HCT116 (cell line): ENCODE measurements around the gene MEAK7. TPM values are rescaled to one million over a fixed set of nuclear protein-coding genes. Genes with fewer than 3 reads are reported as not detected.

Experiments used
- ATAC-seq: fragments of 200-7000 bp; cut with Tn5 transposase; 2 replicates; pipeline ENCODE4 v1.9.1; 2020; ENCODE audit warnings: mild to moderate bottlenecking, moderate library complexity
- BruUV-seq: library from RNA; stranded (reverse); fragments of 400-500 nt; replicated peaks from 2 replicates; lab custom pipeline; 2021; lab: Mats Ljungman, UMichigan
- CTCF ChIA-PET: fragments of 300-600 bp; sonication (Branson Sonifier 250); formaldehyde crosslinking; loops from one replicate; lab custom pipeline; 2021; ENCODE audit warnings: antibody characterized with exemption; lab: Charles Lee
- POLR2A ChIA-PET: fragments of 300-600, 350-600 bp; sonication (Branson Sonifier 250); formaldehyde crosslinking; loops from one replicate; lab custom pipeline; 2021; ENCODE audit warnings: antibody characterized with exemption; lab: Charles Lee
- RAD21 ChIA-PET, 2 experiments: fragments of 300-600 bp; sonication (Branson Sonifier 250); formaldehyde crosslinking; loops; one replicate each; lab custom pipeline; 2023; ENCODE audit warnings: low total read pairs in 2 of 2; ENCODE audit not compliant: uncharacterized antibody in 2 of 2, unreplicated experiment in 2 of 2, low non-redundant PET in 1 of 2; lab: Charles Lee
- DNase-seq: peaks from one replicate; pipeline ENCODE4 v3.0.0-alpha.2; 2010; ENCODE audit warnings: low read depth, low spot score
- H2AFZ ChIP-seq: fragments of 200-600 bp; shearing (Covaris generic), sonication (generic); 2 replicates; pipeline ENCODE4 v1.6.1; 2017; ENCODE audit warnings: low read depth, mixed run types, mixed read lengths, antibody characterized with exemption, low read length; ENCODE audit not compliant: poor library complexity, severe bottlenecking
- H3K27ac ChIP-seq: 2 replicates; pipeline ENCODE4 v1.5.1; 2012; ENCODE audit warnings: low read depth, low read length
- H3K27me3 ChIP-seq: fragments of 200-600 bp; sonication (generic); 2 replicates; pipeline ENCODE4 v1.6.1; 2016; ENCODE audit warnings: mixed run types, low read length, mixed read lengths; ENCODE audit not compliant: insufficient read depth
- H3K36me3 ChIP-seq, 2 experiments: fragments of 200-500 bp in 1 of 2; fragments of 200-600 bp in 1 of 2; sonication (Bioruptor generic) in 1 of 2; sonication (generic) in 1 of 2; 2 replicates each; pipeline versions ENCODE4 v1.5.1 to v1.6.1; 2014 to 2016; ENCODE audit warnings: low read length in 2 of 2, inconsistent platforms in 1 of 2, mixed read lengths in 1 of 2, mixed run types in 1 of 2; ENCODE audit not compliant: insufficient read depth in 2 of 2, control insufficient read depth in 1 of 2
- H3K4me1 ChIP-seq, 2 experiments: fragments of 200-600 bp in 1 of 2; sonication (generic) in 1 of 2; 2 replicates each; pipeline versions ENCODE4 v1.5.1 to v1.6.1; 2012 to 2017; ENCODE audit warnings: low read length in 2 of 2, inconsistent platforms in 1 of 2, mild to moderate bottlenecking in 1 of 2, mixed read lengths in 1 of 2, mixed run types in 1 of 2, moderate library complexity in 1 of 2; ENCODE audit not compliant: insufficient read depth in 2 of 2, control insufficient read depth in 1 of 2
- H3K4me2 ChIP-seq: fragments of 200-600 bp; sonication (generic); 2 replicates; pipeline ENCODE4 v1.6.1; 2017; ENCODE audit warnings: mixed run types, low read length, mixed read lengths
- H3K4me3 ChIP-seq, 2 experiments: fragments of 200-600 bp in 1 of 2; sonication (generic) in 1 of 2; replicated peaks in 1 of 2; 2 replicates each; pipeline ENCODE4 v1.5.1; 2011 to 2016; ENCODE audit warnings: low read length in 2 of 2, control low read depth in 1 of 2, low read depth in 1 of 2, mild to moderate bottlenecking in 1 of 2, mixed read lengths in 1 of 2, mixed run types in 1 of 2
- H3K79me2 ChIP-seq: fragments of 200-600 bp; sonication (generic); 2 replicates; pipeline ENCODE4 v1.6.1; 2017; ENCODE audit warnings: mild to moderate bottlenecking, mixed run types, low read length, moderate library complexity, mixed read lengths; ENCODE audit not compliant: insufficient read depth
- H3K9ac ChIP-seq: fragments of 200-600 bp; sonication (generic); 2 replicates; pipeline ENCODE4 v1.6.1; 2016; ENCODE audit warnings: low read length, mixed read lengths
- H3K9me2 ChIP-seq: fragments of 200-600 bp; sonication (generic), shearing (Covaris generic); 2 replicates; pipeline ENCODE4 v1.6.1; 2017; ENCODE audit warnings: mixed run types, mild to moderate bottlenecking, moderate library complexity; ENCODE audit not compliant: insufficient read depth
- H3K9me3 ChIP-seq, 2 experiments: fragments of 200-500 bp in 1 of 2; fragments of 200-600 bp in 1 of 2; sonication (Bioruptor generic) in 1 of 2; sonication (generic) in 1 of 2; 2 replicates each; pipeline ENCODE4 v1.6.1; 2014 to 2017; ENCODE audit warnings: low read length in 2 of 2, mixed read lengths in 2 of 2, inconsistent platforms in 1 of 2, low read depth in 1 of 2, mild to moderate bottlenecking in 1 of 2, mixed run types in 1 of 2, moderate library complexity in 1 of 2; ENCODE audit not compliant: control insufficient read depth in 1 of 2, insufficient read depth in 1 of 2
- H4K20me1 ChIP-seq: fragments of 200-600 bp; sonication (generic), shearing (Covaris generic); 2 replicates; pipeline ENCODE4 v1.6.1; 2017; ENCODE audit warnings: mixed run types, mild to moderate bottlenecking, moderate library complexity; ENCODE audit not compliant: insufficient read depth
- EGR1 ChIP-seq: IDR thresholded peaks from 2 replicates; pipeline ENCODE4 v1.6.1; 2012; ENCODE audit warnings: low read depth
- POLR2AphosphoS5 ChIP-seq: IDR thresholded peaks from 2 replicates; pipeline ENCODE4 v1.6.1; 2011; ENCODE audit warnings: mild to moderate bottlenecking, low read depth, low read length, moderate library complexity
- TCF7L2 ChIP-seq: IDR thresholded peaks from 2 replicates; pipeline ENCODE4 v1.7.0; 2011; ENCODE audit warnings: borderline replicate concordance, inconsistent platforms; ENCODE audit not compliant: insufficient read depth, insufficient read length; ENCODE audit errors: extremely low read depth
- ZFX ChIP-seq: fragments of 450-650 bp; IDR thresholded peaks from 2 replicates; pipeline ENCODE4 v1.6.1; 2017
- ZNF274 ChIP-seq: fragments of 200-500 bp; sonication (Bioruptor generic); IDR thresholded peaks from 2 replicates; pipeline ENCODE4 v1.6.1; 2014; ENCODE audit warnings: mild to moderate bottlenecking, low read depth, low read length, inconsistent platforms
- intact Hi-C: fragments of 100-400 bp; cut with micrococcal nuclease; formaldehyde crosslinking; loops from 2 replicates; pipeline ENCODE4 v1.10.0; 2022
- total RNA-seq: library from RNA; stranded (reverse); gene quantifications from one replicate; pipeline ENCODE4 v1.2.1, GENCODE V29; 2021; ENCODE audit not compliant: unreplicated experiment
- TF ChIP-seq, protein P1 (sequence below): IDR thresholded peaks from 2 replicates; pipeline ENCODE4 v1.6.1; 2012; ENCODE audit warnings: low read depth

The MEAK7 gene
- total RNA-seq, 1 experiment from 2014 or later: 32.2 TPM

DNA sequence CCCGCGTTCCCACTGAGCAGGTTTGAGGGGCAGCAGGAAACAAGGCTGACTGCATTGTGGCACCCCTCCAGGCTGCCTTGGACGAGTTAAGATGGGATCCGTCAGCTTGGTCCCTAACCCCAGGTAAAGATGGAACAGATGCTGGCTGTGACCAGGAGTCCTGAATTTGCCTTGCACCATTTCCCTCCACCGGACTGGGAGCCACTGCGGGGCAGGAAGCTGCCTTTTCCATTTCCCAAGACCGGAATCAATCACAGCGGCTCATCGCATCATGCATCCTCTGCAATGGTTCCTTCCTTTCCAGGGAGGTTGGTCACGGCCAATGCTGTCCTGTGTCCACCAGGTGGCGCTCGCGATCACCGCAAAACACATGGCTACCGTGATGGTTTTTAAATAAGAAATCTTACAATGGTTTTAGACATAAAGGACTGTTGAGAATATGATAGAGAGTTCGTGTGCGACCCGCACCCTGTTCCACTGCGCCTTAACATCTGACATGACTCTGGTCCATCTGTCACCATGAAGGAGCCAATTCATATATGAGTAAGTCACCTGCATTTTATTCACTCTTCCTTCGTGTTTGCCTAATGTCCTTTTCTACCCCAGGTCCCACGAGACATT lies 6.8 kb upstream of the MEAK7 start (continued):
- TF ChIP-seq EGR1: no peak
- TF ChIP-seq ZFX: no peak
- no peak for TF ChIP-seq TCF7L2
- no peak for TF ChIP-seq ZNF274

DNA sequence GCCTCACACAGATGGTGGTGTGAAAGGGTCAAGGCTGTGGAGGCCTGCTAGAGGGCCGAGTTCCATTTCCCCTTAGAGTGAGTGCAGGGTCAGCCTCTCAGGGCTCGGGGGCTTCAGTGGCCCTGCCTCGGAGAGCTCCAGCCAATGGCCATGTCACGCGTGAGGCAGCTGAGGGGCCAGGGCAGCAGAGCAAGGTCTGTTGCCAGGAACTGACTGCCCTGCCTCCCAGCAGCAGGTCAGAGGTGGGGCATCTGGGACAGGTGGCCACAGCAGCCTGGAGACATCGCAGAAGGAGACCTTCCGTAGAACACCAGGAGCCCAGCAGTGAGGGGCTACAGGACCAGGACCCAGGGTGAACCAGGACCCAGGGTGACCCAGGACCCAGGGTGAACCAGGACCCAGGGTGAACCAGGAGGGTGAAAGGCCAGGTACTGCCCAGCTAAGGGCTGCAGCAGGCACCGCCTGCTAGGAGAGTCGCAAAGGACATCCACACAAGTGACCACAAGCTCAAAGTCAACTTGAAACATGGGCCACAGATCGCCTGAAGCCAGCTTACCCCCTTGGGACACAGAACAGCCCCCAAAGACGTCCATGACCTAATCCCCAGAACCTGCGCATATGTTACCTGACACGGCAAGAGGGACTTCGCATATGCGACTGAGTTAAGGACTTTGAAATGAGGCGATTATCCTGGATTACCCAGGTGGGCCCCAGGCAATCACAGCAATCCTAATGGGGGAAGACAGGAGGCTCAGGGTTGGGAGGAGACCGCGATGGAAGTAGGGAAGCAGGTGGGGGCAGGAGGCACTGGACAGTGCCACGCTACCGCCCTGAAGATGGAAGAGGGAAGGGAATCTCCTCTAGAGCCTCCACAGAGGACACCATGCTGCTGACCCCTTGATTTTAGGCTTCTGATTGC lies 4.8 kb upstream of the MEAK7 start:
- Histone ChIP-seq H3K27ac (no peak overlapping the region), H3K4me2 (no peak overlapping the region), H3K4me1 (peaks cover 13 to 40% of the 10 kb centered on the region in 2 experiments), H3K9me2 (no peaks in the 10 kb centered on the region), H3K79me2 (no peaks in the 10 kb centered on the region), H3K9ac (no peak overlapping the region), H3K36me3 (no peaks in the 10 kb centered on the region), H3K4me3 (no peak overlapping the region), H2AFZ (no peak overlapping the region), H4K20me1 (no peaks in the 10 kb centered on the region), H3K27me3 (no peaks in the 10 kb centered on the region), H3K9me3 (no peaks in the 10 kb centered on the region)
- intact Hi-C loops: loop anchor here (10.0 kb wide), 1 partner anchor 554 kb away; the partner anchor contains the start of gene OSGIN1
- ChIA-PET POLR2A (interaction anchor here (0.7 kb wide), 1 partner anchor 504 kb away, joined by 3 read pairs; no protein-coding TSS in a partner anchor), RAD21 (no interaction called here), CTCF (interaction anchor here (1.0 to 3.7 kb wide), 6 partner anchors 16 to 462 kb away, joined by 3 to 44 read pairs (median 4); no protein-coding TSS in a partner anchor)
- no peak for TF ChIP-seq POLR2AphosphoS5
- TF ChIP-seq, protein P1, sequence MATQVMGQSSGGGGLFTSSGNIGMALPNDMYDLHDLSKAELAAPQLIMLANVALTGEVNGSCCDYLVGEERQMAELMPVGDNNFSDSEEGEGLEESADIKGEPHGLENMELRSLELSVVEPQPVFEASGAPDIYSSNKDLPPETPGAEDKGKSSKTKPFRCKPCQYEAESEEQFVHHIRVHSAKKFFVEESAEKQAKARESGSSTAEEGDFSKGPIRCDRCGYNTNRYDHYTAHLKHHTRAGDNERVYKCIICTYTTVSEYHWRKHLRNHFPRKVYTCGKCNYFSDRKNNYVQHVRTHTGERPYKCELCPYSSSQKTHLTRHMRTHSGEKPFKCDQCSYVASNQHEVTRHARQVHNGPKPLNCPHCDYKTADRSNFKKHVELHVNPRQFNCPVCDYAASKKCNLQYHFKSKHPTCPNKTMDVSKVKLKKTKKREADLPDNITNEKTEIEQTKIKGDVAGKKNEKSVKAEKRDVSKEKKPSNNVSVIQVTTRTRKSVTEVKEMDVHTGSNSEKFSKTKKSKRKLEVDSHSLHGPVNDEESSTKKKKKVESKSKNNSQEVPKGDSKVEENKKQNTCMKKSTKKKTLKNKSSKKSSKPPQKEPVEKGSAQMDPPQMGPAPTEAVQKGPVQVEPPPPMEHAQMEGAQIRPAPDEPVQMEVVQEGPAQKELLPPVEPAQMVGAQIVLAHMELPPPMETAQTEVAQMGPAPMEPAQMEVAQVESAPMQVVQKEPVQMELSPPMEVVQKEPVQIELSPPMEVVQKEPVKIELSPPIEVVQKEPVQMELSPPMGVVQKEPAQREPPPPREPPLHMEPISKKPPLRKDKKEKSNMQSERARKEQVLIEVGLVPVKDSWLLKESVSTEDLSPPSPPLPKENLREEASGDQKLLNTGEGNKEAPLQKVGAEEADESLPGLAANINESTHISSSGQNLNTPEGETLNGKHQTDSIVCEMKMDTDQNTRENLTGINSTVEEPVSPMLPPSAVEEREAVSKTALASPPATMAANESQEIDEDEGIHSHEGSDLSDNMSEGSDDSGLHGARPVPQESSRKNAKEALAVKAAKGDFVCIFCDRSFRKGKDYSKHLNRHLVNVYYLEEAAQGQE: no peak
- TF ChIP-seq ZFX: no peak
- no peak for ATAC-seq
- no TSS peak for BruUV-seq
- DNase-seq: no peak
